GM21515 (cell line): ENCODE measurements around the gene MPRIP.

ENCODE experiments used
- ATAC-seq: cut with Tn5 transposase; IDR thresholded peaks from one replicate; pipeline ENCODE4 v1.9.1; 2021; ENCODE audit not compliant: unreplicated experiment

Gene MPRIP

GRCh38 chr17:17069849-17070248 is 27.6 kb downstream of the MPRIP start:
- ATAC-seq = no peak

DNA sequence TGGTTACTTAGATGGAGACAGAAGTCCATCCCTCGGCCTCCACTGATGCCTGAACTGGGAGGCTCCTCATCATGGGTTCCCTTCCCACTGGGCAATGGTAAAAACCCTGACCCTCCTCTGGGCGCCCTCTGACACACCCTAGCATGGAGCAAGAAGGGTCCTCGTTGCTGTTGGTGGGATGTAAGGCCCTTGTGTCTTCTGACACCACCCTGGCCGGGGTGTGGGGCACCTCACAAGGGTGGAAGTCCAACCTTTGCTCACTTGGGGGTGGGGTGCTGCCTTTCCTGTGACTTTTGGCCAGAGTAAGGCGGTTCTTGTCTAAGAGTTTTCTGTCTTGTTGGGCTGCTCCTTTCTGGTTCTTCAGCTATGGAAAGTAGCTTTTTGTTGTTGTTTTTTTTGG is 28.7 kb downstream of the MPRIP start:
- ATAC-seq = no peak

DNA sequence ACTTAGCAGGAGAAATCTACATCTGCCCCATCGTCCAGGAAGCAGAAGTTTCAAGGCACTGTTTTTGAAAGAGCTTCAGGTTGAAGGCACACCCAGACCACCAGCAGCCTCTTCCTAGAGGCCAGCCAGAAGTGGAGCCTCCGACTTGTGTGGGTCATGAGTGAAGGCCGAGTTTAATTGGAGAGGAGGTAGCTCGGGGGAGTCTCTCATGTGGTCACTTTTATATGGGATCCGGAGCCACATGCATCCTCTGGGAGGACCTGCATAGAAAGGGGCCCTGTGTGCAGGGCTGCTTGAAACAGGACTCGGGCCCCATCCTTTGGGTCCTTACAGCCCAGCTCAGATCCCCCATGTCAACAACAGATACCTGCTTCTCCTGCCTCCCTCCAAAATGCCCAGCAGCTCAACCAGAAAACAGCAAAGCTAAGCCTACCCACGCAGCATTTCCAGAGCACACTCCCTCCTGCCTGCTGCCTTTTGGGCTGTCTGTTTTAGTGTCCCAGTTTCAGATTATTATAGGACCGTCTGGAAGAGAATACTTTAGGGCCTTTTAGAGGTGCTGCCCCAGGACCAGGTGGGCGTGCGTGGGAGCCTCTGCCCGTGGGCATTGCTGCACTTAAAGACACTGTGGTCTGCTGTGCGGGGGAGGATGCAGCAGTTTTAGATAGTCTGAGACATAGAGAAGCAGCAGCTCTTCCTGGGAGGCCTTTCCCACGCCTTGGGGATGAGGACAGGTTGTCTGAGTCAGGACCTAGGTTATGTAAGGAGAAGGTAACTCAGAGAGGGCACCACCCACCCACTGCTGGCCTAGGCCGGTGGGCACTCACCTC is 29.5 kb downstream of the MPRIP start:
- ATAC-seq = no peak

- ATAC-seq = no peak
Measured at GRCh38 chr17:17072546-17072945, 30.3 kb downstream of the MPRIP start.

- no peak for ATAC-seq
Measured at GRCh38 chr17:17073030-17073564, 30.8 kb downstream of the MPRIP start.

GRCh38 chr17:17073581-17074403 is 31.5 kb downstream of the MPRIP start:
- no peak for ATAC-seq

DNA sequence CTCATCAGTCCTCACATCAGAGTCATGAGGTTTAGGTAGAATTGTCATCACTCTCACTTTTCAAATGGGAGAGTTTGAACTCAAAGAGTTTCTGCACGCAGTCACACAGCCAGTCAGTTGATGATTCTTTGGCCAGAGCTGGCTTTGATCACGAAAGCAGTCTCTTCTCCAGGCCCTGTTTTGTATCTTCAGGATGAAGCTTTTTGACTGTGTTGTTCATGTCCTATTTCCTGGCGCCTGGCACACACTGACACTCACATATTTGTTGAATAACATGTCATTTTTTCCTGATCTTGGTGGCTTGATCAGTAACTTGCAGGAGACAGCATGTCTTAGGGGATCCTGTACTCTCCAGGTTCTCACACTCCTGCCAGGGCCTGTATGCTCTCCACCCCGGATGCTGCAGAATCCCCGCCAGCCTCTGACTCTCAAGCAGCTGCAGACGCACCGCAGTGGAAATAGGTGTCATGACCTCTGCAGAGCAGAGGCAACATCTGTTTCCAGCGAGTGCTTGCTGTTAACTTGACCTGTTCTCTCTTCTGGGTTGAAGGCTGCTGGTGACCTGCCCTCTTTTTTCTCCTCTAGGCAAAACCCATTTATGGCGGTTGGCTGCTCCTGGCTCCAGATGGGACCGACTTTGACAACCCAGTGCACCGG is 33.0 kb downstream of the MPRIP start:
- no peak for ATAC-seq

DNA sequence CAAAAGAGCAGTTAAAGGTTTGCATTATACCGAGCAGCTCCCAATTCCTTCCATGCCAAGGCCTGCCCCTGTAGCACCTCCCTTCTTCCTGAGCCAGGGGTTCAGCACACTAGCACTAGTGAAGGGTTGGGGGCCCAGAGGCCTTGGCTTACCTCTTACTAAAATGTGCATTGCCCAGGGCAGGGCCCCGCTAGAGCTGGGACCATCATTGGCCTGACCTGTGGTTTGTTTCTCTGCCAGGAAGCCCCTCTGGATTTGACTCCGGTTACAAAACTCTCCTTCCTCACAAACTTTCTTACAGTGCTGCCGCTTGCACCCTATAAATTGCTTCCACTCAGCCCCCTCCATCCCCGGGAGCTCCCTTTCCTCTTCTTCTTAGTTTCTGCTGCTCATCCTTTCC is 33.8 kb downstream of the MPRIP start:
- ATAC-seq = no peak

DNA sequence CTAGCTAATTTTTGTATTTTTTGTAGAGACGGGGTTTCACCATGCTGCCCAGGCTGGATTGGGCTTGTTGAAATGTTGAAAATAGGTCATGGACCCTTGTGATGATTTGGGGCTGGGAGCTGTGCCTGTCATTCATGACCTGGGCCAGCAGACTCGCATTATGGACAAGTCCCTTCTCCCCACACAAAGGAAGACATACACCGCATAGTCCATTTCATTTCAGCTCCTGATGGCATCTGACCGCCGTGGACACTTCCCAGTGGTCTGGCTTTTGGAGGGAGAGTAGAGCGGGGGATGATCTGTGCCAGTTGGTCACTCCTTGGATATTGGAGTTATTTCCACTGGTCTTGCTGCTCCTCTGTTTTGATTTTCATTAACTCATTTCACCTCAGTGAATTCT is 34.8 kb downstream of the MPRIP start:
- ATAC-seq = no peak

GRCh38 chr17:17077861-17078732 is 35.8 kb downstream of the MPRIP start:
- ATAC-seq = no peak

DNA sequence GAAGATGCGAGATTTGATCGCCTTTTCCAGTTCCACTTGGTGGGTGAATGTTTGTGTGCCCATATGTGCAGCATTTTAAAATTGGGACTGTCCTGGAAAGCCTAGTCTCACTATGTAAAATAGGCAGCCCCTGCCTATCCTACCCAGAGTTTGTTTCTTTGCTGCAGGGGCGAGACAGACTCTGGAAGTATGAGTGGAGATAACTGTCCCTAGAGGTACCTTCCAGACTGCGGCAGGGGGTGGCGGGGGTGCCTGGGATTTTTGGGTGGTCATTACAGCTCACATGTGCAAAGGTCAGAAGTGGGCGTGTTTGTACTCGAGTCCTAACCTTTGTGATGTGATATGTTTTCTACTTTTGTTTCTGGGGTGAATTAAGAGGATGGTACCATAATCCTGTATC is 36.6 kb downstream of the MPRIP start:
- ATAC-seq = no peak

DNA sequence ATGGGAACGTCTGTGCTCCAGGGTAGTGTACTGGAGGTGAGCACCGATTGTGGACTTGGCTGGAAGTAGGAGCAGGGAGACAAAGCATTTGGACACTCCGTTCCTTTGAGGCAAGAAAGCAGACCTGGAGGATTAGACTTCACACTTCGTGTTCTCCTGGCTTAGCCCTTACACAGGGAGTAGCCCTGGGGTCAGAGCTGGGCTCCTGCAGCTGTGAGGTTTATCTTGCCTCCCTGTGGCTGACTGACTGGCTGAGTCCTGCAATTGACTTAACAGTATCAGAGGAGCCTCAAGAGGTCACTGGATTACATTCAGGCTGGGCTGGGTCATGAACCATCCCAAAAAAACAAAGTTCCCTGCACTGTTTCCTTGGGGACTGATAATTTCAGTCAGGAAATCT is 37.1 kb downstream of the MPRIP start:
- no peak for ATAC-seq

GRCh38 chr17:17079761-17080160 is 37.5 kb downstream of the MPRIP start:
- ATAC-seq = no peak

GRCh38 chr17:17080181-17080631 is 37.9 kb downstream of the MPRIP start:
- ATAC-seq = no peak

GRCh38 chr17:17080781-17081180 is 38.5 kb downstream of the MPRIP start:
- no peak for ATAC-seq

GRCh38 chr17:17081304-17081940 is 39.2 kb downstream of the MPRIP start:
- no peak for ATAC-seq

DNA sequence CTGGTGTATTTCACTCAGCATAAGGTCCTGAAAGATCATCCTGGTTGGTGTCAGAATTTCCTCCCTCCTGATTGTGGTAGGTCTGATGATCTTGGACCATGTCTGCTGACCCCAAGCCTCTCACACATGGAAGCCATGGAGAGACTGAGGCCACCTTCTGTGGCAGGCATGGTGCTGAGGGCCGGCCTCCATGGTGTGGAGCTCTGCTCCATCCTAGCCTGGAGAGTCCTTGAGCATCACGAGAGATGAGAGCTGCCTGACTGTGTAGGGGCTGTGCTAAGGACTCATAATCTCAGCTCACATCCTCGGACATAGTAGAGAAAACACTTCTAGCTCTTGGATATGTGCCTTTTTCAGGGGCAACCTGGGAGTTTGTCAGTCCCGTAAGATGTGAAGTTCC is 40.6 kb downstream of the MPRIP start:
- no peak for ATAC-seq

GRCh38 chr17:17084317-17084835 is 42.1 kb downstream of the MPRIP start:
- ATAC-seq = no peak

GRCh38 chr17:17084941-17085340 is 42.7 kb downstream of the MPRIP start:
- no peak for ATAC-seq

GRCh38 chr17:17086585-17086984 is 44.3 kb downstream of the MPRIP start:
- ATAC-seq = no peak
